Ovary (tissue), 9 donors: Measurements from ENCODE around the gene PYGB. TPM values are rescaled to one million over a fixed set of nuclear protein-coding genes. Genes with fewer than 3 reads are reported as not detected.

Experiments
- DNase-seq, 5 donors: peaks; one replicate each; pipeline ENCODE4 v3.0.0-alpha.2; 2019 to 2020
- H3K27ac ChIP-seq, 2 donors: fragments of 200-600 bp; one replicate each; pipeline versions ENCODE4 v1.5.1 to v1.8.0; 2019 to 2022
- H3K27me3 ChIP-seq: fragments of 200-600 bp; one replicate; pipeline ENCODE4 v1.8.0; 2022
- H3K36me3 ChIP-seq: fragments of 200-600 bp; sonication (generic); one replicate; pipeline ENCODE4 v1.5.1; 2019
- H3K4me1 ChIP-seq: one replicate; pipeline ENCODE4 v1.8.1; 2013; ENCODE audit warnings: mild to moderate bottlenecking, moderate library complexity; ENCODE audit not compliant: insufficient read depth
- H3K4me3 ChIP-seq: fragments of 200-600 bp; sonication (generic); one replicate; pipeline ENCODE4 v1.5.1; 2017
- H3K9me3 ChIP-seq, 2 donors: fragments of 200-600 bp in 1 of 2; sonication (generic) in 1 of 2; one replicate each; pipeline versions ENCODE4 v1.5.1 to v1.8.1; 2013 to 2019; ENCODE audit warnings: mild to moderate bottlenecking in 1 of 2, moderate library complexity in 1 of 2
- CTCF ChIP-seq, 3 donors: fragments of 450-650 bp in 2 of 3; fragments of 200-600 bp in 1 of 3; IDR thresholded peaks; one replicate each; pipeline versions ENCODE4 v1.5.1 to v1.8.0; 2016 to 2022; ENCODE audit warnings: antibody characterized with exemption in 3 of 3, mild to moderate bottlenecking in 1 of 3
- EP300 ChIP-seq: sonication (generic); formaldehyde crosslinking; IDR thresholded peaks from one replicate; pipeline ENCODE4 v1.6.1; 2017; ENCODE audit warnings: antibody characterized with exemption
- POLR2A ChIP-seq: fragments of 450-650 bp; IDR thresholded peaks from one replicate; pipeline ENCODE4 v1.6.1; 2017; ENCODE audit warnings: antibody characterized with exemption, mild to moderate bottlenecking, moderate library complexity
- WGBS, 3 donors: extraction: QIAGEN DNeasy Blood & Tissue Kit in 1 of 3; methylation state at CpG; one replicate each; pipeline versions ENCODE4 v1.1.5 to v1.1.7; 2013 to 2017; 5-methylcytosine and 5-hydroxymethylcytosine counted together
- intact Hi-C, 4 donors: fragments of 100-400 bp; cut with DNase I; formaldehyde crosslinking; loops; one replicate each; pipeline versions ENCODE4 v1.11.0 to v1.15.1; 2022 to 2023
- polyA plus RNA-seq, 2 donors: library from polyadenylated mRNA; stranded (reverse); fragments of 200-250 nt in 1 of 2; fragments of 350-450 nt in 1 of 2; fragmentation: Illumina TruSeq in 1 of 2; extraction: RNeasy Lipid Tissue Mini Kit (QIAGEN cat#74804) in 1 of 2; gene quantifications; one replicate each; pipeline ENCODE4 v1.2.3, GENCODE V29; 2013 to 2014
- total RNA-seq, 7 donors: library from RNA; depleted of rRNA in 2 of 7; stranded (reverse); fragments of >200 nt in 2 of 7; fragmentation: NEBNext Ultra II Directional in 3 of 7; extraction: Animal tissue kit (Norgen Biotek cat#: 25700) in 3 of 7; gene quantifications; one replicate each; pipeline versions ENCODE4 v1.1.0 to v1.2.4, GENCODE V29; 2016 to 2023
- donor health status: DM: no; HTN: no; CAD: no; lungs with moderate emphysema.
- donor health status: DM: no; HTN: no; CAD: no.
- donor health status: Bipolar disorder and iron deficiency.
- donor health status: DM: yes; HTN: yes; CAD: no.
- donor health status: DM: no; HTN: no; CAD: no.
- donor health status: DM: yes; HTN: yes; CAD: no.

Gene PYGB
- total and polyA plus RNA-seq, 9 donors = 23.1 to 54.2 (median 38.3) TPM

- no peaks in the 10 kb centered on the region for H3K36me3 ChIP-seq
- intact Hi-C loops = loop anchor here in 3 of 4 donors (5.0 to 10.0 kb wide), 4 partner anchors 104 to 296 kb away; partner anchors contain the start of genes ABHD12 (in 2 of the 3) and APMAP (in 1 of the 3)
- H3K27me3 ChIP-seq = no peaks in the 10 kb centered on the region
- 83 to 90% (median 86%) methylated on average over 22 of the region's 22 CpGs for WGBS, 3 donors
- H3K27ac ChIP-seq = peak overlapping the region in 1 of 2 donors; percentile 31
- no peaks in the 10 kb centered on the region for H3K4me1 ChIP-seq
- TF ChIP-seq CTCF (IDR thresholded peaks at IDR 0.05) = no peak
- no peak for TF ChIP-seq EP300
- TF ChIP-seq POLR2A = no peak
- H3K9me3 ChIP-seq = no peaks in the 10 kb centered on the region
- DNase-seq = peak in 1 of 5 donors; percentile 23
- H3K4me3 ChIP-seq = no peak overlapping the region
Observed at GRCh38 chr20:25290646-25291431, 43.0 kb downstream of the PYGB start.

- peak in 2 of 5 donors; percentile 19 to 65 for DNase-seq
- no peaks in the 10 kb centered on the region for H3K9me3 ChIP-seq
- H3K36me3 ChIP-seq = no peaks in the 10 kb centered on the region
- intact Hi-C loops = loop anchor here in 3 of 4 donors (5.0 to 10.0 kb wide), 4 partner anchors 103 to 297 kb away; partner anchors contain the start of genes ABHD12 (in 2 of the 3) and APMAP (in 1 of the 3)
- peak overlapping the region in 1 of 2 donors; percentile 31 for H3K27ac ChIP-seq
- no peaks in the 10 kb centered on the region for H3K27me3 ChIP-seq
- TF ChIP-seq POLR2A (no peak), EP300 (no peak), CTCF (IDR thresholded peaks at IDR 0.05) (no peak)
- no peaks in the 10 kb centered on the region for H3K4me1 ChIP-seq
- H3K4me3 ChIP-seq = no peak overlapping the region
- 43 to 64% (median 47%) methylated on average over 26 of the region's 26 CpGs for WGBS, 3 donors
Observed at GRCh38 chr20:25291432-25292133, 43.7 kb downstream of the PYGB start.

GRCh38 chr20:25292176-25292891, 44.4 kb downstream of the PYGB start:
- no peaks in the 10 kb centered on the region for H3K36me3 ChIP-seq
- no peaks in the 10 kb centered on the region for H3K9me3 ChIP-seq
- 89 to 93% (median 91%) methylated on average over 30 to 35 of the region's 35 CpGs for WGBS, 3 donors
- no peaks in the 10 kb centered on the region for H3K27me3 ChIP-seq
- no peak overlapping the region for H3K4me3 ChIP-seq
- no peaks in the 10 kb centered on the region for H3K4me1 ChIP-seq
- no peak for TF ChIP-seq POLR2A
- TF ChIP-seq EP300 = no peak
- no peak for TF ChIP-seq CTCF (IDR thresholded peaks at IDR 0.05)
- intact Hi-C loops = loop anchor here in 3 of 4 donors (5.0 to 10.0 kb wide), 4 partner anchors 102 to 298 kb away; partner anchors contain the start of genes ABHD12 (in 2 of the 3) and APMAP (in 1 of the 3)
- no peak for DNase-seq
- no peak overlapping the region for H3K27ac ChIP-seq

GRCh38 chr20:25293507-25293906, 45.6 kb downstream of the PYGB start:
- Histone ChIP-seq H3K27ac (no peak overlapping the region), H3K27me3 (no peaks in the 10 kb centered on the region), H3K9me3 (no peaks in the 10 kb centered on the region), H3K4me1 (no peaks in the 10 kb centered on the region), H3K36me3 (no peaks in the 10 kb centered on the region), H3K4me3 (no peak overlapping the region)
- 73 to 84% (median 82%) methylated on average over 10 of the region's 10 CpGs for WGBS, 3 donors
- intact Hi-C loops = loop anchor here in 3 of 4 donors (5.0 to 10.0 kb wide), 4 partner anchors 101 to 299 kb away; partner anchors contain the start of genes ABHD12 (in 2 of the 3) and APMAP (in 1 of the 3)
- no peak for TF ChIP-seq CTCF (IDR thresholded peaks at IDR 0.05)
- TF ChIP-seq POLR2A = no peak
- TF ChIP-seq EP300 = no peak
- no peak for DNase-seq
